Endothelial cell of umbilical vein (primary cell): ENCODE data around the gene TARDBP. TPM values are rescaled to one million over a fixed set of nuclear protein-coding genes. Genes with fewer than 3 reads are reported as not detected.

Source experiments
- BruUV-seq: library from RNA; stranded (reverse); fragments of 400-500 nt; replicated peaks from 2 replicates; lab custom pipeline; 2021; lab: Mats Ljungman, UMichigan
- CTCF ChIA-PET: fragments of 300-600, 350-600 bp; sonication (Branson Sonifier 250); formaldehyde crosslinking; loops from one replicate; lab custom pipeline; 2021; ENCODE audit warnings: antibody characterized with exemption, inconsistent platforms; lab: Charles Lee
- POLR2A ChIA-PET: fragments of 300-600, 350-600 bp; sonication (Branson Sonifier 250); formaldehyde crosslinking; loops from one replicate; lab custom pipeline; 2021; ENCODE audit warnings: antibody characterized with exemption, inconsistent platforms; lab: Charles Lee
- DNase-seq: peaks from one replicate; pipeline ENCODE4 v3.0.0-alpha.2; 2011; ENCODE audit warnings: low read depth, low spot score
- FAIRE-seq: peaks from 2 replicates; lab custom pipeline; 2011; peaks lifted over from hg19 to GRCh38; lab: Jason Lieb, UNC
- H2AFZ ChIP-seq: 2 replicates; pipeline ENCODE4 v1.6.0; 2012; ENCODE audit warnings: low read depth, low read length, control low read depth, inconsistent platforms
- H3K27ac ChIP-seq: 2 replicates; pipeline ENCODE4 v1.5.1; 2011; ENCODE audit warnings: low read depth, mild to moderate bottlenecking, control low read depth, low read length, moderate library complexity; ENCODE audit not compliant: insufficient read depth
- H3K27me3 ChIP-seq, 2 experiments: 2 replicates each; pipeline versions ENCODE4 v1.6.0 to v1.6.1; 2011; ENCODE audit warnings: low read length in 2 of 2, mixed read lengths in 1 of 2; ENCODE audit not compliant: control insufficient read depth in 2 of 2, insufficient read depth in 2 of 2
- H3K36me3 ChIP-seq, 2 experiments: 2 replicates in 1 of 2; 3 replicates in 1 of 2; pipeline ENCODE4 v1.5.1; 2011; ENCODE audit warnings: low read length in 2 of 2, mild to moderate bottlenecking in 1 of 2, moderate library complexity in 1 of 2; ENCODE audit not compliant: control insufficient read depth in 2 of 2, insufficient read depth in 2 of 2; ENCODE audit errors: extremely low read depth in 1 of 2
- H3K4me1 ChIP-seq: 3 replicates; pipeline ENCODE4 v1.5.1; 2011; ENCODE audit warnings: mild to moderate bottlenecking, low read length; ENCODE audit not compliant: control insufficient read depth, insufficient read depth; ENCODE audit errors: extremely low read depth
- H3K4me2 ChIP-seq: 2 replicates; pipeline ENCODE4 v1.6.1; 2011; ENCODE audit warnings: low read length, control low read depth, mixed read lengths; ENCODE audit not compliant: insufficient read depth
- H3K4me3 ChIP-seq, 3 experiments: fragments of 200-600 bp in 1 of 3; sonication (generic), shearing (Covaris generic) in 1 of 3; replicated peaks in 1 of 3; 2 replicates each; pipeline ENCODE4 v1.5.1; 2011 to 2016; ENCODE audit warnings: control low read depth in 3 of 3, low read length in 3 of 3, mild to moderate bottlenecking in 2 of 3, inconsistent platforms in 1 of 3, low read depth in 1 of 3, moderate library complexity in 1 of 3; ENCODE audit not compliant: insufficient read depth in 1 of 3
- H3K79me2 ChIP-seq: 2 replicates; pipeline ENCODE4 v1.6.0; 2012; ENCODE audit warnings: low read length, inconsistent platforms; ENCODE audit not compliant: control insufficient read depth, insufficient read depth
- H3K9ac ChIP-seq: replicated peaks from 2 replicates; pipeline ENCODE3; 2011; ENCODE audit warnings: low read length, control low read depth; ENCODE audit not compliant: insufficient read depth; ENCODE audit errors: extremely low read depth
- H3K9me1 ChIP-seq: replicated peaks from 3 replicates; pipeline ENCODE4 v1.6.0; 2011; ENCODE audit warnings: mild to moderate bottlenecking, low read length; ENCODE audit not compliant: control insufficient read depth, insufficient read depth; ENCODE audit errors: extremely low read depth
- H3K9me3 ChIP-seq: replicated peaks from 2 replicates; pipeline ENCODE4 v1.5.1; 2012; ENCODE audit warnings: low read length, inconsistent platforms; ENCODE audit not compliant: control insufficient read depth, insufficient read depth
- H4K20me1 ChIP-seq: replicated peaks from 2 replicates; pipeline ENCODE3; 2011; ENCODE audit warnings: mild to moderate bottlenecking, low read length; ENCODE audit not compliant: control insufficient read depth, insufficient read depth; ENCODE audit errors: extremely low read depth
- CTCF ChIP-seq, 2 donors: IDR thresholded peaks; 1 replicate in 1 of 2; 2 replicates in 1 of 2; pipeline ENCODE4 v1.5.1; 2011; ENCODE audit warnings: low read length in 2 of 2, mild to moderate bottlenecking in 2 of 2, moderate library complexity in 2 of 2, control low read depth in 1 of 2, inconsistent platforms in 1 of 2, low read depth in 1 of 2; ENCODE audit not compliant: insufficient read depth in 1 of 2; ENCODE audit errors: extremely low read depth in 1 of 2
- EZH2 ChIP-seq: IDR thresholded peaks from 2 replicates; pipeline ENCODE4 v1.6.1; 2012; ENCODE audit warnings: borderline replicate concordance, low read depth, mild to moderate bottlenecking, moderate library complexity, low read length, inconsistent platforms; ENCODE audit not compliant: severe bottlenecking
- FOS ChIP-seq: IDR thresholded peaks from 2 replicates; pipeline ENCODE4 v1.6.1; 2011; ENCODE audit warnings: mild to moderate bottlenecking, low read length, moderate library complexity, borderline replicate concordance; ENCODE audit not compliant: insufficient read depth
- GATA2 ChIP-seq: IDR thresholded peaks from 2 replicates; pipeline ENCODE4 v1.7.0; 2011; ENCODE audit warnings: low read depth, mild to moderate bottlenecking, moderate library complexity, mixed read lengths, low read length; ENCODE audit not compliant: insufficient read length, insufficient read depth
- JUN ChIP-seq: IDR thresholded peaks from 2 replicates; pipeline ENCODE4 v1.6.1; 2011; ENCODE audit warnings: borderline replicate concordance, low read depth; ENCODE audit not compliant: insufficient read length, insufficient read depth
- MAX ChIP-seq: IDR thresholded peaks from 2 replicates; pipeline ENCODE4 v1.6.1; 2011; ENCODE audit not compliant: insufficient read depth, insufficient read length
- MYC ChIP-seq: IDR thresholded peaks from one replicate; pipeline ENCODE4 v1.6.1; 2011; ENCODE audit warnings: mild to moderate bottlenecking, low read depth, low read length
- POLR2A ChIP-seq: IDR thresholded peaks from 2 replicates; pipeline ENCODE4 v1.6.1; 2012; ENCODE audit warnings: low read depth, mild to moderate bottlenecking, control low read depth, low read length
- POLR2AphosphoS5 ChIP-seq: IDR thresholded peaks from 2 replicates; pipeline ENCODE4 v1.6.1; 2012; ENCODE audit warnings: low read depth, mild to moderate bottlenecking, control low read depth, low read length, moderate library complexity; ENCODE audit not compliant: insufficient read depth
- dilution Hi-C: fragments of 300-500 bp; cut with MboI; formaldehyde crosslinking; loops from one replicate; pipeline ENCODE4 v1.15.0; 2019; ENCODE audit warnings: low sequenced_read_pairs; ENCODE audit not compliant: extremely low pct_ligation_motif_present
- intact Hi-C: fragments of 100-400 bp; cut with micrococcal nuclease; formaldehyde crosslinking; loops from one replicate; pipeline ENCODE4 v1.10.0; 2022
- polyA plus RNA-seq, 4 experiments: library from polyadenylated mRNA; depleted of rRNA in 3 of 4; stranded (reverse) in 3 of 4; unstranded in 1 of 4; fragments of >200 nt; gene quantifications; 2 replicates each; pipeline versions ENCODE4 v1.2.1 to v1.2.3, GENCODE V29; 2011 to 2012; ENCODE audit warnings: missing spikeins in 1 of 4
- total RNA-seq: library from RNA; stranded (reverse); gene quantifications from 2 replicates; pipeline ENCODE4 v1.2.3, GENCODE V29; 2021

The TARDBP gene
- total and polyA plus RNA-seq, 2 donors (not counting 3 experiments of a cell fraction or from before 2014, with no cell fraction given): 106 to 183 TPM

- H2AFZ ChIP-seq: no peak overlapping the region
- DNase-seq: no peak
- H3K36me3 ChIP-seq: no peaks in the 10 kb centered on the region
- FAIRE-seq: no peak
- no peak overlapping the region for H3K4me3 ChIP-seq
- no peaks in the 10 kb centered on the region for H3K9me3 ChIP-seq
- POLR2A ChIA-PET: no interaction called here
- no peaks in the 10 kb centered on the region for H4K20me1 ChIP-seq
- no peak overlapping the region for H3K4me2 ChIP-seq
- CTCF ChIA-PET: no interaction called here
- dilution Hi-C loops: no loop called here
- H3K79me2 ChIP-seq: no peaks in the 10 kb centered on the region
- H3K9me1 ChIP-seq: no peaks in the 10 kb centered on the region
- no peak overlapping the region for H3K9ac ChIP-seq
- H3K4me1 ChIP-seq: no peaks in the 10 kb centered on the region
- TF ChIP-seq MYC (no peak), FOS (no peak), GATA2 (no peak), EZH2 (no peak)
- H3K27me3 ChIP-seq: no peaks in the 10 kb centered on the region
- H3K27ac ChIP-seq: no peak overlapping the region
- BruUV-seq: no TSS peak
- intact Hi-C loops: no loop called here
These were observed 38.2 kb upstream of the TARDBP start for GRCh38 chr1:10973956-10974881.

- Histone ChIP-seq H2AFZ (no peak overlapping the region), H3K4me2 (no peak overlapping the region), H3K79me2 (no peaks in the 10 kb centered on the region), H4K20me1 (no peaks in the 10 kb centered on the region), H3K9me1 (no peaks in the 10 kb centered on the region), H3K36me3 (no peaks in the 10 kb centered on the region), H3K9ac (no peak overlapping the region), H3K4me1 (no peaks in the 10 kb centered on the region), H3K9me3 (no peaks in the 10 kb centered on the region), H3K27ac (no peak overlapping the region), H3K27me3 (peaks cover 4 to 7% of the 10 kb centered on the region in 2 experiments), H3K4me3 (no peak overlapping the region)
- CTCF ChIA-PET: interaction anchor here (1.0 to 1.1 kb wide), 2 partner anchors 21 to 34 kb away, joined by 3 read pairs; no protein-coding TSS in a partner anchor
- DNase-seq (no peak), FAIRE-seq (no peak)
- dilution Hi-C loops (no loop called here), intact Hi-C loops (no loop called here)
- BruUV-seq: no TSS peak
- POLR2A ChIA-PET: interaction anchor here (0.7 kb wide), 1 partner anchor 553 kb away, joined by 5 read pairs; no protein-coding TSS in a partner anchor
- TF ChIP-seq GATA2 (no peak), FOS (no peak), POLR2A (no peak), MAX (no peak), MYC (no peak), POLR2AphosphoS5 (no peak), EZH2 (no peak), JUN (no peak), CTCF (IDR thresholded peaks at IDR 0.05; ENCODE audit: extremely low read depth in 1 of 2, insufficient read depth in 1 of 2, low read depth in 1 of 2, low read length in 2 of 2) (no peak)
These were observed 36.7 kb upstream of the TARDBP start for GRCh38 chr1:10975567-10976326.
